Common myeloid progenitor, CD34-positive (primary cell): ENCODE data around the gene PTPRA.

ENCODE experiments used
- CTCF ChIA-PET: fragments of 350-600 bp; sonication (Branson Sonifier 250); formaldehyde crosslinking; loops from one replicate; lab custom pipeline; 2021; ENCODE audit warnings: antibody characterized with exemption; lab: Charles Lee
- POLR2A ChIA-PET: fragments of 350-600 bp; sonication (Branson Sonifier 250); formaldehyde crosslinking; loops from one replicate; lab custom pipeline; 2021; ENCODE audit warnings: antibody characterized with exemption; lab: Charles Lee
- DNase-seq, 3 donors: peaks; one replicate each; pipeline versions ENCODE4 v3.0.0 to v3.0.0-alpha.2; 2013
- H3K27ac ChIP-seq, 2 experiments: 1 replicate in 1 of 2; 2 replicates in 1 of 2; pipeline ENCODE4 v1.7.0; 2013; ENCODE audit warnings: inconsistent platforms in 2 of 2, low read length in 2 of 2, mild to moderate bottlenecking in 2 of 2, low read depth in 1 of 2, moderate library complexity in 1 of 2; ENCODE audit not compliant: severe bottlenecking in 2 of 2, insufficient read depth in 1 of 2, poor library complexity in 1 of 2
- H3K27me3 ChIP-seq, 5 experiments: replicated peaks in 2 of 5; 1 replicate in 3 of 5; 2 replicates in 2 of 5; pipeline versions ENCODE4 v1.6.1 to v1.7.0; 2013; ENCODE audit warnings: low read length in 4 of 5, mild to moderate bottlenecking in 2 of 5, moderate library complexity in 2 of 5, inconsistent platforms in 1 of 5; ENCODE audit not compliant: insufficient read depth in 5 of 5, control insufficient read depth in 4 of 5
- H3K36me3 ChIP-seq, 4 experiments: 1 replicate in 2 of 4; 2 replicates in 2 of 4; pipeline versions ENCODE4 v1.6.1 to v1.7.0; 2013; ENCODE audit warnings: low read length in 3 of 4, control low read depth in 1 of 4, mild to moderate bottlenecking in 1 of 4; ENCODE audit not compliant: control insufficient read depth in 4 of 4, insufficient read depth in 4 of 4
- H3K4me1 ChIP-seq, 4 experiments: 1 replicate in 3 of 4; 2 replicates in 1 of 4; pipeline versions ENCODE4 v1.6.1 to v1.7.1; 2013; ENCODE audit warnings: low read length in 3 of 4, mild to moderate bottlenecking in 3 of 4, control low read depth in 1 of 4, inconsistent platforms in 1 of 4, moderate library complexity in 1 of 4; ENCODE audit not compliant: control insufficient read depth in 4 of 4, insufficient read depth in 4 of 4; ENCODE audit errors: control extremely low read depth in 1 of 4
- H3K4me3 ChIP-seq, 7 experiments: 1 replicate in 4 of 7; 2 replicates in 3 of 7; pipeline versions ENCODE4 v1.5.1 to v1.7.0; 2013; ENCODE audit warnings: mild to moderate bottlenecking in 7 of 7, low read length in 6 of 7, moderate library complexity in 6 of 7, inconsistent platforms in 2 of 7, low read depth in 2 of 7, control low read depth in 1 of 7; ENCODE audit not compliant: insufficient read depth in 4 of 7, control insufficient read depth in 1 of 7; ENCODE audit errors: extremely low read depth in 1 of 7
- H3K9me3 ChIP-seq, 5 experiments: 1 replicate in 4 of 5; 2 replicates in 1 of 5; pipeline versions ENCODE4 v1.6.1 to v1.7.1; 2013; ENCODE audit warnings: low read length in 4 of 5, mild to moderate bottlenecking in 2 of 5, inconsistent platforms in 1 of 5, low read depth in 1 of 5, moderate library complexity in 1 of 5; ENCODE audit not compliant: control insufficient read depth in 4 of 5, insufficient read depth in 2 of 5; ENCODE audit errors: control extremely low read depth in 1 of 5
- WGBS: methylation state at CpG from one replicate; pipeline ENCODE4 v1.1.5; 2013; ENCODE audit not compliant: insufficient coverage; 5-methylcytosine and 5-hydroxymethylcytosine counted together

PTPRA gene

DNA sequence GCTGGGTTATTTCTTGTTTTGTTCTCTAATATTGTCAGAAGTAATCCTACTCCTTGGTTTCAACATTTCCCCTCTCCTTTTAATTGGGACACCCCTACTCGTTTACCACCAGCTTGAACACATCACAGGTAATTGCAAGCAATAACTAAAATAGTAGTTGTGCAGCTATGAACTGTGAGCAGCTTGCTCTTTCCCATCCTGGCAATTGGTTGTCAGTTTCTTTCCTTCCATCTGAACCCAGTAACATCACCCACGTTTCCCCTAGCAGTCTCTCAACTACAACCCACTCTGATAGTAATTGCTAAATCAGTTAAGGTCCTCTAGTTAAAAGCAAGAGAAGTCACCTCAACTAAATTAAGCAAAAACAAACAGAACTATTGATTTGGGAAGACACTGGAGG lies 122.5 kb downstream of the PTPRA start:
- H3K9me3 ChIP-seq: no peaks in the 10 kb centered on the region
- H3K4me1 ChIP-seq: no peaks in the 10 kb centered on the region
- ChIA-PET CTCF (interaction anchor here (1.0 to 1.2 kb wide), 3 partner anchors 12 to 143 kb away, joined by 3 read pairs; no protein-coding TSS in a partner anchor), POLR2A (no interaction called here)
- no peak for DNase-seq
- no peak overlapping the region for H3K27ac ChIP-seq
- no peak overlapping the region for H3K4me3 ChIP-seq
- H3K36me3 ChIP-seq: peaks cover 9 to 45% (median 30%) of the 10 kb centered on the region in 4 experiments
- no peaks in the 10 kb centered on the region for H3K27me3 ChIP-seq
- WGBS: 100% methylated on average over 1 of the region's 2 CpGs

DNA sequence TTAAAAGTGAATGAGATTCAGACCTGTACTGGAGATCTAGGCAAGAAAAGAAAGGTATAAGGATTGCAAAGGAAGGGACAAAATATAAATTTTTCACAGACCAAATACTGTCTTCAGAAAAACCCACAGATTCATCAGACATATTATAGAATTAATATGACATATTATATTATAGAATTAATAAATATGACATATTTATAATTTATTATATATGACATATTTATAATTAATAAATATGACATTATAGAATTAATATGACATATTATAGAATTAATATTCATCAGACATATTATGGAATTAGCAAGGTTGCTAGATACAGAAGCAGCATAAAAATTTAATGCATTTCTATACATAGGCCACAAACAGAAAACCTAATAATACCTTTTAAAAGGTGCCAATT lies 125.4 kb downstream of the PTPRA start:
- H3K36me3 ChIP-seq: peaks cover 4 to 21% (median 15%) of the 10 kb centered on the region in 4 experiments
- H3K27ac ChIP-seq: no peak overlapping the region
- no peak overlapping the region for H3K4me3 ChIP-seq
- POLR2A ChIA-PET: no interaction called here
- CTCF ChIA-PET: interaction anchor here (0.8 to 3.1 kb wide), 2 partner anchors 134 to 311 kb away, joined by 3 to 18 read pairs; no protein-coding TSS in a partner anchor
- no peaks in the 10 kb centered on the region for H3K4me1 ChIP-seq
- H3K9me3 ChIP-seq: no peaks in the 10 kb centered on the region
- no peaks in the 10 kb centered on the region for H3K27me3 ChIP-seq
- no peak for DNase-seq

DNA sequence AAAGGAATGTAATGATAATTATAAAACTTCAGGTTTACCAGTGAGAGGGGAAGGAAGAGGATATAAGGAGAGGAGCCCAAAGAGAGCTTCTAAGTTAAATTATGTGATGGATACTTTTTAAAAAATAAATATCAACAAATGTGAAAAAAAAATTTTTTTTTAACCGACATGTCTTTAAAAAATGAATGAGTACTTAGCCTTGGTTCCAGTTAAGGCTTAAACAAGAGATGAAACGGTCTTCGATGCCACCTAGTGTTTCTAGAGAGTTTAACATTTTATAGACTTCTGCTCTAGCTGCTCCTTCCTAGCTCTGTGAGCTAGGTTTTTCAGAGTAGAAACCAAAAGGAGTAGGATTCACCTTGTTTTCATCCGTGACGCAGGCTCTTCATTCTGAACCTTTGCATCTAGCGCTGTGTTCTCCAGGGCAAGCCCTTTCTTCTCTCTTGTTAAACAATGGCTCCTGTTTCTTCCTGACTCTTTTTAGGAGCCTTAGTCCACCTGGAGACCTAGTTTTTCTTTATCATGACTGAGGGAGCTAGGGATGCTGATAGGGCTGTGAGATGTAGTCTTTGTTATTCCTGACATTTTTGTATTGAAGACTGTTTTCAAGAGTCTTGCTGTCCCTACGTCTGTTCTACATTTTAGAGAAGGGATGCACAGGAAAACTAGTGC lies 127.7 kb downstream of the PTPRA start:
- H3K27me3 ChIP-seq: no peaks in the 10 kb centered on the region
- 51% methylated on average over 6 of the region's 7 CpGs for WGBS
- POLR2A ChIA-PET: no interaction called here
- no peak overlapping the region for H3K4me3 ChIP-seq
- CTCF ChIA-PET: interaction anchor here (0.6 to 3.1 kb wide), 21 partner anchors 9 to 481 kb away, joined by 3 to 18 read pairs (median 4); no protein-coding TSS in a partner anchor
- H3K27ac ChIP-seq: no peak overlapping the region
- H3K9me3 ChIP-seq: no peaks in the 10 kb centered on the region
- DNase-seq: peak; percentile 73 to 90 (median 87)
- H3K36me3 ChIP-seq: peaks cover 6 to 17% (median 14%) of the 10 kb centered on the region in 4 experiments
- H3K4me1 ChIP-seq: no peaks in the 10 kb centered on the region

GRCh38 chr20:3003416-3003815 lies 130.1 kb downstream of the PTPRA start:
- CTCF ChIA-PET: interaction anchor here (1.4 kb wide), 1 partner anchor 89 kb away, joined by 3 read pairs; no protein-coding TSS in a partner anchor
- H3K27ac ChIP-seq: no peak overlapping the region
- H3K36me3 ChIP-seq: peaks cover 10 to 36% (median 21%) of the 10 kb centered on the region in 4 experiments

GRCh38 chr20:3010985-3011723 lies 137.9 kb downstream of the PTPRA start:
- CTCF ChIA-PET: interaction anchor here (1.0 kb wide), 2 partner anchors 9 to 46 kb away, joined by 3 read pairs; no protein-coding TSS in a partner anchor
- POLR2A ChIA-PET: no interaction called here
- H3K27ac ChIP-seq: no peak overlapping the region
- no peak for DNase-seq
- H3K27me3 ChIP-seq: no peaks in the 10 kb centered on the region
- peaks cover 12 to 43% (median 28%) of the 10 kb centered on the region in 4 experiments for H3K36me3 ChIP-seq
- 86% methylated on average over 1 of the region's 1 CpG for WGBS
- H3K4me3 ChIP-seq: no peak overlapping the region
- no peaks in the 10 kb centered on the region for H3K9me3 ChIP-seq
- no peaks in the 10 kb centered on the region for H3K4me1 ChIP-seq

More at GRCh38 chr20:3003416-3003815, 130.1 kb downstream of the PTPRA start:
- Histone ChIP-seq H3K9me3 (no peaks in the 10 kb centered on the region), H3K27me3 (no peaks in the 10 kb centered on the region), H3K4me1 (no peaks in the 10 kb centered on the region), H3K4me3 (no peak overlapping the region)
- DNase-seq: no peak
- POLR2A ChIA-PET: no interaction called here
- WGBS: no CpG with 5 or more reads among the region's 2 CpGs

DNA sequence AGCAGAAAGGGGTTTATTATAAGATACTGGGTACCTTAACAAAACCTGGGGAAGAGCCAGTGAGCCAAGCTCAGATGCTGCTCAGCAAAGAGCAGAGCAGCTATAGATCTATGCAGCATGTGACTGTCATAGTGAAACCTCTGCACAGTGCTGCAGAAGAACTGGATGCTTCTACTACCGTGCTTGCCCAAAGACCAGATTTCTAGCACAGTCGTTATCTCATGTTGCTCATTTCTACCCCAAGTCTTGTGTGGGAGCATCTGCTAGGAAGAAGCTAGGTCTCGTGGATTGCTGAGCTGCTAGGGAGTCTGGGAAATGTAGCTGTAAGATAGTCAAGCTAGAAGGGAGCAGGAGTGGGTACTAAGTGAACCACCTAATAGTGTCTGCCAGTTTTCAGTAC lies 138.5 kb downstream of the PTPRA start:
- Histone ChIP-seq H3K27ac (no peak overlapping the region), H3K36me3 (peaks cover 12 to 41% (median 26%) of the 10 kb centered on the region in 4 experiments), H3K9me3 (no peaks in the 10 kb centered on the region), H3K27me3 (no peaks in the 10 kb centered on the region), H3K4me3 (no peak overlapping the region), H3K4me1 (no peaks in the 10 kb centered on the region)
- 95% methylated on average over 3 of the region's 3 CpGs for WGBS
- ChIA-PET POLR2A (no interaction called here), CTCF (interaction anchor here (1.0 kb wide), 1 partner anchor 47 kb away, joined by 3 read pairs; no protein-coding TSS in a partner anchor)
- no peak for DNase-seq

- H3K27me3 ChIP-seq: no peaks in the 10 kb centered on the region
- no peak overlapping the region for H3K4me3 ChIP-seq
- ChIA-PET POLR2A (no interaction called here), CTCF (interaction anchor here (0.7 kb wide), 1 partner anchor 491 kb away, joined by 3 read pairs; no protein-coding TSS in a partner anchor)
- no peak for DNase-seq
- no peaks in the 10 kb centered on the region for H3K4me1 ChIP-seq
- H3K27ac ChIP-seq: no peak overlapping the region
- 95% methylated on average over 2 of the region's 5 CpGs for WGBS
- H3K9me3 ChIP-seq: no peaks in the 10 kb centered on the region
- H3K36me3 ChIP-seq: peaks cover 11 to 36% (median 27%) of the 10 kb centered on the region in 4 experiments
Observed at GRCh38 chr20:3013771-3014170, 140.5 kb downstream of the PTPRA start.
